ENCODE data around the gene ALPL.

DNA sequence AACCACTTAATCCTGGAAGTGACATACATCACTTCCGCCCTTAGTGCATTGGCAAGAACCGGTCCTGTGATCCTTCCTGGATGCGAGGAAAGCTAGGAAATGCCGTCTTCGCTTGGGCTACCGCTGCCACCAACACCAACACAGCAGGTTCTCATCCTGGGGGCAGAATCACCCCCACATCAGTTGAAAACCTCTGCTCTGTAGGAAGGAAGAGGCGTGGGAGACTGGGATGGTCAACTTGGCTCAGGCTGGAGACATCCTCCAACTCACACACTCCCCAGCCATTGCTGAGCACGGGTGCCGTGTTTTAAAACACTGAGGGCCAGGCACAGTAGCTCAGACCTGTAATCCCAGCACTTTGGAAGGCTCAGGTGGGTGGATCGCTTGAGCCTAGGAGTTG, 74.9 kb downstream of the ALPL start:
- TF ChIP-seq CTCF (conservative IDR thresholded peaks at IDR 0.05; ENCODE audit: low read depth, low read length) (no peak), EZH2 (IDR thresholded peaks at IDR 0.05; ENCODE audit: borderline replicate concordance, low read depth, low read length, poor library complexity, severe bottlenecking) (no peak)
